ENCODE results near the gene GNAL.
"Not testable (repeated sequence)": the region's sequence is repeated elsewhere in the genome, so short reads cannot be mapped to it uniquely, and the experiment has no call there.

The GNAL gene

GRCh38 chr18:11688972-11689668 is at the start of gene GNAL:
Gene GNAL, plus strand, starts transcription at chr18:11689264. Its CDS starts 300 bp downstream, at chr18:11689564.
- in situ Hi-C loops (cut with MboI; ENCODE audit: low sequenced_read_pairs): no loop called here

- in situ Hi-C loops (cut with MboI; ENCODE audit: low sequenced_read_pairs): not testable (repeated sequence)
Observed at GRCh38 chr18:11647310-11647709, 41.8 kb upstream of the GNAL start.

GRCh38 chr18:11647804-11648203 is 41.3 kb upstream of the GNAL start:
- in situ Hi-C loops (cut with MboI; ENCODE audit: low sequenced_read_pairs): not testable (repeated sequence)

GRCh38 chr18:11649839-11650238 is 39.2 kb upstream of the GNAL start:
- in situ Hi-C loops (cut with MboI; ENCODE audit: low sequenced_read_pairs): no loop called here

- in situ Hi-C loops (cut with MboI; ENCODE audit: low sequenced_read_pairs): no loop called here
Observed at GRCh38 chr18:11651899-11652298, 37.2 kb upstream of the GNAL start.

- in situ Hi-C loops (cut with MboI; ENCODE audit: low sequenced_read_pairs): no loop called here
Observed at GRCh38 chr18:11653521-11653920, 35.5 kb upstream of the GNAL start.

- in situ Hi-C loops (cut with MboI; ENCODE audit: low sequenced_read_pairs): no loop called here
Observed at GRCh38 chr18:11654736-11655605, 34.1 kb upstream of the GNAL start.

GRCh38 chr18:11655606-11655932 is 33.5 kb upstream of the GNAL start:
- in situ Hi-C loops (cut with MboI; ENCODE audit: low sequenced_read_pairs): no loop called here

GRCh38 chr18:11657152-11657551 is 31.9 kb upstream of the GNAL start:
- in situ Hi-C loops (cut with MboI; ENCODE audit: low sequenced_read_pairs): no loop called here

GRCh38 chr18:11657554-11657953 is 31.5 kb upstream of the GNAL start:
- in situ Hi-C loops (cut with MboI; ENCODE audit: low sequenced_read_pairs): no loop called here

GRCh38 chr18:11658019-11658418 is 31.0 kb upstream of the GNAL start:
- in situ Hi-C loops (cut with MboI; ENCODE audit: low sequenced_read_pairs): no loop called here

- in situ Hi-C loops (cut with MboI; ENCODE audit: low sequenced_read_pairs): no loop called here
Observed at GRCh38 chr18:11658989-11659388, 30.1 kb upstream of the GNAL start.

- in situ Hi-C loops (cut with MboI; ENCODE audit: low sequenced_read_pairs): no loop called here
Observed at GRCh38 chr18:11660691-11661090, 28.4 kb upstream of the GNAL start.

- in situ Hi-C loops (cut with MboI; ENCODE audit: low sequenced_read_pairs): no loop called here
Observed at GRCh38 chr18:11661430-11661829, 27.6 kb upstream of the GNAL start.

GRCh38 chr18:11663439-11664029 is 25.5 kb upstream of the GNAL start:
- in situ Hi-C loops (cut with MboI; ENCODE audit: low sequenced_read_pairs): no loop called here

- in situ Hi-C loops (cut with MboI; ENCODE audit: low sequenced_read_pairs): no loop called here
Observed at GRCh38 chr18:11664286-11664685, 24.8 kb upstream of the GNAL start.

- in situ Hi-C loops (cut with MboI; ENCODE audit: low sequenced_read_pairs): no loop called here
Observed at GRCh38 chr18:11665146-11665545, 23.9 kb upstream of the GNAL start.

- in situ Hi-C loops (cut with MboI; ENCODE audit: low sequenced_read_pairs): no loop called here
Observed at GRCh38 chr18:11665587-11665986, 23.5 kb upstream of the GNAL start.

- in situ Hi-C loops (cut with MboI; ENCODE audit: low sequenced_read_pairs): no loop called here
Observed at GRCh38 chr18:11666176-11666575, 22.9 kb upstream of the GNAL start.

- in situ Hi-C loops (cut with MboI; ENCODE audit: low sequenced_read_pairs): no loop called here
Observed at GRCh38 chr18:11666831-11667230, 22.2 kb upstream of the GNAL start.

- in situ Hi-C loops (cut with MboI; ENCODE audit: low sequenced_read_pairs): no loop called here
Observed at GRCh38 chr18:11667578-11667977, 21.5 kb upstream of the GNAL start.
